Measurements from ENCODE around the gene DCAF5.

The DCAF5 gene

GRCh38 chr14:69052181-69052601 lies 100.7 kb downstream of the DCAF5 start:
- H3K36me3 ChIP-seq (ENCODE audit: control insufficient read depth, insufficient read depth, low read length): peaks cover 33% of the 10 kb centered on the region
- no peak overlapping the region for H3K27ac ChIP-seq (ENCODE audit: low read depth, low read length, severe bottlenecking)
- 70 to 90% methylated on average over 3 to 4 of the region's 4 CpGs for WGBS, 2 experiments (ENCODE audit: insufficient coverage in 2 of 2)
- H3K4me1 ChIP-seq (ENCODE audit: control insufficient read depth, insufficient read depth, low read length, poor library complexity, severe bottlenecking): peaks cover 47% of the 10 kb centered on the region
- no peaks in the 10 kb centered on the region for H3K9me3 ChIP-seq (ENCODE audit: control insufficient read depth, low read length)
- H3K4me3 ChIP-seq (ENCODE audit: extremely low read depth, insufficient read depth, low read length, poor library complexity, severe bottlenecking): no peak overlapping the region

DNA sequence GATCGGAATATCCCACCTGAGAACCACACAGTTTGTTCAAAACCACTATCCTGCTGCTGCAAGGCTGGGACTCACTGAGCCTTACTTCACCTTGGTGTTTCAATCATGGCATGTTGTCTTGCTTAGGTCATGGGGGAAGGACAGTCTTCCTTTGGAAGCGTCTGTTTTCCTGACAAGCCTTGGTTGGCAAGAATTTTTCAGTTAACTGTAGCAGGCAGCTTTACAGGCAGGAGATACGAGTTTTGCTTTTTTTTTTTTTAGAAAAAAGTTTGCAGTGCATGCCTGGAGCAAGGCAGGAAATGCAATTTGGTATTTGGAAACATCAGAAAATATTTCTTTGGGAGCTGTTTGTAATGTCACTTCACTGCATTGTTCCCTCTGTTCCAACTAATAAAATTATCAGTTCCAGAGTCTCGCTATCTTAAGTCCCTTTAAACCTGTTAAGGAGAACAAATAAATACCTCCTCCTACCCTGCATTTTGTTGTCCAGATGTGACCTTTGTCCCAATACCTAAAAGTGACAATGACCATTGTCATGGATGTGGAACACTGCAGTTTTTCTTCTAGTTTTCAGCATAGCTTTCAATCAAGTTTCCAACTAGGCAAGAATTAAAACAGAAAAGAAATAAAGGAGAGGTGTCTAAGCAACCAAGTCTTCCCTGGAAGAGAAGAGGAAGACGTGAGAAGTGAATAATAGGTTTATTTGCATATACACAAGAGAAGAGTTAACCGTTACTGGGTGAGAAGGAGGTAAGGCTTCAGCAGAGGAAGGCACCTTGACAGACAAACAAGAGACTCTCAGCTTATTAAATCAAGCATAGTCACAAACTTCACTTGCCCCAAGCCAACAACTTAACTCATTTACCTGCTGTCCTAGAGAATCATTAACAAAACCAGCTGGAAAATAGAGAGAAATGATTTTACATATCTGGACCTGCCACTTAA lies 102.4 kb downstream of the DCAF5 start:
- WGBS, 2 experiments (ENCODE audit: insufficient coverage in 2 of 2): 52 to 64% methylated on average over 4 to 5 of the region's 6 CpGs
- Histone ChIP-seq H3K36me3 (ENCODE audit: control insufficient read depth, insufficient read depth, low read length) (peaks cover 24% of the 10 kb centered on the region), H3K27ac (ENCODE audit: low read depth, low read length, severe bottlenecking) (peak overlapping the region; percentile 37), H3K4me3 (ENCODE audit: extremely low read depth, insufficient read depth, low read length, poor library complexity, severe bottlenecking) (no peak overlapping the region), H3K4me1 (ENCODE audit: control insufficient read depth, insufficient read depth, low read length, poor library complexity, severe bottlenecking) (peaks cover 41% of the 10 kb centered on the region), H3K9me3 (ENCODE audit: control insufficient read depth, low read length) (no peaks in the 10 kb centered on the region)

GRCh38 chr14:69049675-69050074 lies 103.2 kb downstream of the DCAF5 start:
- 80 to 83% methylated on average over 1 to 2 of the region's 2 CpGs for WGBS, 2 experiments (ENCODE audit: insufficient coverage in 2 of 2)
- Histone ChIP-seq H3K9me3 (ENCODE audit: control insufficient read depth, low read length) (no peaks in the 10 kb centered on the region), H3K4me3 (ENCODE audit: extremely low read depth, insufficient read depth, low read length, poor library complexity, severe bottlenecking) (no peak overlapping the region), H3K36me3 (ENCODE audit: control insufficient read depth, insufficient read depth, low read length) (peaks cover 16% of the 10 kb centered on the region), H3K27ac (ENCODE audit: low read depth, low read length, severe bottlenecking) (peak overlapping the region; percentile 24), H3K4me1 (ENCODE audit: control insufficient read depth, insufficient read depth, low read length, poor library complexity, severe bottlenecking) (peaks cover 48% of the 10 kb centered on the region)

DNA sequence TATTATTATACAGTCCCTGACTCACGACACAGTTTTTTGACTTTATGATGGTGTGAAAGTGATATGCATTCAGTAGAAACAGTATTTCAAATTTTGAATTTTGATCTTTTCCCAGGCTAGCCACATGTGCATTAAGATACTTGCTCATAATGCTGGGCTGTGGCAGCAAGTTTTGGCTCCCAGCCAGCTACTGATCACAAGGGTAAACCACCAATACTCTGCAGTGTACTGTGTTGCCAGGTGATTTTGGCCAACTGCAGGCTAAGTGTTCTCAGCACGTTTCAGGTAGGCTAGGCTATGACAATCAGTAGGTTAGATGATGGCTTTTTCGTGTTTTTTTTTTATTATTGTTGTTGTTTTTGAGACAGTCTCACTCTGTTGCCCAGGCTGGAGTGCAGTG lies 104.5 kb downstream of the DCAF5 start:
- H3K4me1 ChIP-seq (ENCODE audit: control insufficient read depth, insufficient read depth, low read length, poor library complexity, severe bottlenecking): peaks cover 55% of the 10 kb centered on the region
- WGBS, 2 experiments (ENCODE audit: insufficient coverage in 2 of 2): 71 to 100% methylated on average over 2 of the region's 3 CpGs
- H3K27ac ChIP-seq (ENCODE audit: low read depth, low read length, severe bottlenecking): no peak overlapping the region
- H3K4me3 ChIP-seq (ENCODE audit: extremely low read depth, insufficient read depth, low read length, poor library complexity, severe bottlenecking): no peak overlapping the region
- H3K36me3 ChIP-seq (ENCODE audit: control insufficient read depth, insufficient read depth, low read length): peaks cover 3% of the 10 kb centered on the region
- no peaks in the 10 kb centered on the region for H3K9me3 ChIP-seq (ENCODE audit: control insufficient read depth, low read length)

DNA sequence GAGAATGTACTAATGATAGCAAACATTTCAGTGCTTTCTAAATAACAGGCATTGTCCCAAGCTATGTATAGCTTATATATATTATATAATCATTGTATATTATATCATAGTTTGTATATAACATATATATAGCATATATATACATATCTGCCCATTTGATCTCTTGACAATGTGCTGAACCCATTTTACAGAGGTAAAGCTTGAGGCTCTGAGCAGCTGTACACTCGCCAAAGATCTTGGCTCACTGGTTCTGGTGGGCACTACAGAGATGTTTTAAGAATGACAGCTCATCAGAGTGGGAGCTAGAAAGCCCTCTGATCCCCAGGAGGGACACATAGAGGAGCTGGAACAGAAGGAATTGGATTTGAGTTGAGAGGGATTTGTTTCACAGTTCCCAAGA lies 105.7 kb downstream of the DCAF5 start:
- whole genome bisulfite sequencing, 2 experiments (ENCODE audit: insufficient coverage in 2 of 2): 100% methylated on average over 1 of the region's 1 CpG
- no peak overlapping the region for H3K4me3 ChIP-seq (ENCODE audit: extremely low read depth, insufficient read depth, low read length, poor library complexity, severe bottlenecking)

GRCh38 chr14:69046476-69046860 lies 106.5 kb downstream of the DCAF5 start:
- H3K36me3 ChIP-seq (ENCODE audit: control insufficient read depth, insufficient read depth, low read length): no peaks in the 10 kb centered on the region
- no peak overlapping the region for H3K4me3 ChIP-seq (ENCODE audit: extremely low read depth, insufficient read depth, low read length, poor library complexity, severe bottlenecking)
- peaks cover 51% of the 10 kb centered on the region for H3K4me1 ChIP-seq (ENCODE audit: control insufficient read depth, insufficient read depth, low read length, poor library complexity, severe bottlenecking)
- WGBS, 2 experiments (ENCODE audit: insufficient coverage in 2 of 2): 92 to 98% methylated on average over 6 of the region's 7 CpGs
- H3K27ac ChIP-seq (ENCODE audit: low read depth, low read length, severe bottlenecking): no peak overlapping the region
- H3K9me3 ChIP-seq (ENCODE audit: control insufficient read depth, low read length): no peaks in the 10 kb centered on the region

More for the DNA sequence above, 105.7 kb downstream of the DCAF5 start:
- Histone ChIP-seq H3K4me1 (ENCODE audit: control insufficient read depth, insufficient read depth, low read length, poor library complexity, severe bottlenecking) (peaks cover 57% of the 10 kb centered on the region), H3K27ac (ENCODE audit: low read depth, low read length, severe bottlenecking) (no peak overlapping the region), H3K36me3 (ENCODE audit: control insufficient read depth, insufficient read depth, low read length) (no peaks in the 10 kb centered on the region), H3K9me3 (ENCODE audit: control insufficient read depth, low read length) (no peaks in the 10 kb centered on the region)

GRCh38 chr14:69045857-69046475 lies 107.0 kb downstream of the DCAF5 start:
- H3K27ac ChIP-seq (ENCODE audit: low read depth, low read length, severe bottlenecking): no peak overlapping the region
- no peaks in the 10 kb centered on the region for H3K9me3 ChIP-seq (ENCODE audit: control insufficient read depth, low read length)
- no peak overlapping the region for H3K4me3 ChIP-seq (ENCODE audit: extremely low read depth, insufficient read depth, low read length, poor library complexity, severe bottlenecking)
- H3K36me3 ChIP-seq (ENCODE audit: control insufficient read depth, insufficient read depth, low read length): no peaks in the 10 kb centered on the region
- peaks cover 46% of the 10 kb centered on the region for H3K4me1 ChIP-seq (ENCODE audit: control insufficient read depth, insufficient read depth, low read length, poor library complexity, severe bottlenecking)
- WGBS, 2 experiments (ENCODE audit: insufficient coverage in 2 of 2): 44 to 58% methylated on average over 4 to 5 of the region's 7 CpGs

DNA sequence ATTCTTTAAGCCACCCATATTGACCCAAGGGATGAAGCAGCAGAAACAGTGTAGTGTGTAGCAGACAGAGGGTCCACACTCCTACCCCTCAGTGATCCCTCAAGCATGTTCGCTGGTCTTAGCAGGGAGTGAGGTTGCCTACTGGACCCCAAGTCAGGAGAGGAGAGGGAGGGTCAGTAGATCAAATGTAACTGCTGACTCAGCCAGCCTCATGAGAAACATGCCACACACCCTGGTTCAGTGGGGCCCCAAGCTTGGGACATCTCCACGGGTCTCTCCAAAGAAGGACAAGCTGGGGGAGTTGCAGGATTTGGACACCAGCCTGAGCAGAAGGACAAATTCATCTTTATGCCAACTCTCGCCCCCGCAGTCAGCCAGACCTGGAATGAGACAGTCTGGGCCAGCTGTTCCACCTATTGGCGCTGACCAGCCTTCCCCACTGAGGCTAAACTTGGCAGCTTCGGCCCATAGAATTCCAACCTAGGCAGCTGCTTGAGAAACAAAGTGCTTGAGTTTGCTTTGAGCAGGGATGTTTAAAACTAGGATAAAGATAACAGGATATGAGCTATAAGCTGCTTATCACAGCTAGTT lies 107.9 kb downstream of the DCAF5 start:
- H3K27ac ChIP-seq (ENCODE audit: low read depth, low read length, severe bottlenecking): no peak overlapping the region
- H3K4me3 ChIP-seq (ENCODE audit: extremely low read depth, insufficient read depth, low read length, poor library complexity, severe bottlenecking): no peak overlapping the region
- 87 to 93% methylated on average over 4 to 6 of the region's 6 CpGs for WGBS, 2 experiments (ENCODE audit: insufficient coverage in 2 of 2)
- H3K36me3 ChIP-seq (ENCODE audit: control insufficient read depth, insufficient read depth, low read length): no peaks in the 10 kb centered on the region
- H3K9me3 ChIP-seq (ENCODE audit: control insufficient read depth, low read length): no peaks in the 10 kb centered on the region
- H3K4me1 ChIP-seq (ENCODE audit: control insufficient read depth, insufficient read depth, low read length, poor library complexity, severe bottlenecking): peaks cover 41% of the 10 kb centered on the region

DNA sequence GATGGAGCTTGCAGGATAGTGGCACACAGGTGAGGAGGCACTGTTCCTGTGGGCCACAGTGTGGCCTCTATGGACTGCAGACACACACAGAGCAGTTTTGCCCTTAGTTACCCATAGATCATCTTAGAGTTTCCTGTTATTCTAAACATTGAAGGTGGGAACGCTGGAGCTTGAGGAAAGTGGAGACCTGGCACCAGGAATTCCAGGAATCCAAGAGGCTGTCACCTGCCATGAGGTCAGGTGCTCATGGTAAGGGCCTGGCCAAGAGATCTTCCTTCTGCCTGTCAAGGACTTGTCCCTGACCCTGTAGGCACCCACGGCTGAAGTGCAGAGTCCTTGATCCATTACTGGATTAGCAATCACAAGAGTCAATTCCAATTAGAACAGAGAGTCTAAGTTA lies 108.6 kb downstream of the DCAF5 start:
- no peaks in the 10 kb centered on the region for H3K36me3 ChIP-seq (ENCODE audit: control insufficient read depth, insufficient read depth, low read length)
- no peak overlapping the region for H3K27ac ChIP-seq (ENCODE audit: low read depth, low read length, severe bottlenecking)
- H3K4me1 ChIP-seq (ENCODE audit: control insufficient read depth, insufficient read depth, low read length, poor library complexity, severe bottlenecking): peaks cover 42% of the 10 kb centered on the region
- H3K9me3 ChIP-seq (ENCODE audit: control insufficient read depth, low read length): no peaks in the 10 kb centered on the region
- WGBS, 2 experiments (ENCODE audit: insufficient coverage in 2 of 2): 93 to 100% methylated on average over 2 of the region's 2 CpGs
- H3K4me3 ChIP-seq (ENCODE audit: extremely low read depth, insufficient read depth, low read length, poor library complexity, severe bottlenecking): no peak overlapping the region

GRCh38 chr14:69043596-69044260 lies 109.2 kb downstream of the DCAF5 start:
- WGBS, 2 experiments (ENCODE audit: insufficient coverage in 2 of 2): 86 to 90% methylated on average over 2 to 3 of the region's 8 CpGs
- Histone ChIP-seq H3K27ac (ENCODE audit: low read depth, low read length, severe bottlenecking) (peak overlapping the region; percentile 62), H3K4me1 (ENCODE audit: control insufficient read depth, insufficient read depth, low read length, poor library complexity, severe bottlenecking) (peaks cover 48% of the 10 kb centered on the region)

More at GRCh38 chr14:69043596-69044260, 109.2 kb downstream of the DCAF5 start:
- Histone ChIP-seq H3K9me3 (ENCODE audit: control insufficient read depth, low read length) (no peaks in the 10 kb centered on the region), H3K36me3 (ENCODE audit: control insufficient read depth, insufficient read depth, low read length) (no peaks in the 10 kb centered on the region), H3K4me3 (ENCODE audit: extremely low read depth, insufficient read depth, low read length, poor library complexity, severe bottlenecking) (no peak overlapping the region)
